Thymus (tissue), 11 donors: Measurements from ENCODE around the gene ZFAND2B. TPM values are rescaled to one million over a fixed set of nuclear protein-coding genes. Genes with fewer than 3 reads are reported as not detected.
A peak's percentile ranks its signal among the peaks of the same experiment; 100 is the strongest.

Experiments
- DNase-seq, 9 donors: peaks; one replicate each; pipeline ENCODE4 v3.0.0-alpha.2; 2013; ENCODE audit warnings: low spot score in 9 of 9, low read depth in 6 of 9, missing footprints in 1 of 9
- H3K27ac ChIP-seq, 2 donors: one replicate each; pipeline ENCODE4 v1.5.1; 2013; ENCODE audit warnings: control low read depth in 1 of 2, low read depth in 1 of 2, low read length in 1 of 2, mild to moderate bottlenecking in 1 of 2, moderate library complexity in 1 of 2
- H3K27me3 ChIP-seq, 2 donors: one replicate each; pipeline ENCODE4 v1.5.1; 2013; ENCODE audit warnings: low read length in 1 of 2; ENCODE audit not compliant: control insufficient read depth in 2 of 2, insufficient read depth in 1 of 2
- H3K36me3 ChIP-seq, 2 donors: one replicate each; pipeline ENCODE4 v1.5.1; 2013; ENCODE audit warnings: low read length in 1 of 2, mild to moderate bottlenecking in 1 of 2, moderate library complexity in 1 of 2; ENCODE audit not compliant: control insufficient read depth in 2 of 2, insufficient read depth in 2 of 2
- H3K4me1 ChIP-seq, 2 donors: one replicate each; pipeline ENCODE4 v1.5.1; 2013; ENCODE audit warnings: low read length in 2 of 2; ENCODE audit not compliant: control insufficient read depth in 2 of 2, insufficient read depth in 2 of 2
- H3K4me3 ChIP-seq, 2 donors: one replicate each; pipeline ENCODE4 v1.5.1; 2013; ENCODE audit warnings: low read length in 2 of 2, control low read depth in 1 of 2, mild to moderate bottlenecking in 1 of 2
- H3K9me3 ChIP-seq, 2 donors: one replicate each; pipeline ENCODE4 v1.5.1; 2013; ENCODE audit warnings: low read length in 1 of 2, mild to moderate bottlenecking in 1 of 2; ENCODE audit not compliant: control insufficient read depth in 2 of 2, insufficient read depth in 1 of 2
- WGBS: extraction: QIAGEN DNeasy Blood & Tissue Kit; methylation state at CpG from one replicate; pipeline ENCODE4 v1.1.7; 2013; 5-methylcytosine and 5-hydroxymethylcytosine counted together
- polyA plus RNA-seq: library from polyadenylated mRNA; stranded (reverse); fragments of 200-250 nt; gene quantifications from one replicate; pipeline ENCODE4 v1.2.3, GENCODE V29; 2013
- total RNA-seq: library from RNA; stranded (reverse); fragments of 120-200 nt; gene quantifications from one replicate; pipeline ENCODE4 v1.2.4, GENCODE V29; 2013
- donor health status: healthy.

Gene ZFAND2B
- total and polyA plus RNA-seq, 2 donors = 57.8 to 59.0 TPM

GRCh38 chr2:219215871-219216534, 9.4 kb downstream of the ZFAND2B start:
- Histone ChIP-seq H3K4me3 (no peak overlapping the region), H3K27me3 (peaks cover 0 to 12% of the 10 kb centered on the region in 2 donors), H3K9me3 (peaks cover 0 to 3% of the 10 kb centered on the region in 2 donors), H3K4me1 (peaks cover 18 to 27% of the 10 kb centered on the region in 2 donors), H3K36me3 (peaks cover 22 to 23% of the 10 kb centered on the region in 2 donors), H3K27ac (no peak overlapping the region)
- WGBS = 96% methylated on average over 27 of the region's 27 CpGs
- no peak for DNase-seq

DNA sequence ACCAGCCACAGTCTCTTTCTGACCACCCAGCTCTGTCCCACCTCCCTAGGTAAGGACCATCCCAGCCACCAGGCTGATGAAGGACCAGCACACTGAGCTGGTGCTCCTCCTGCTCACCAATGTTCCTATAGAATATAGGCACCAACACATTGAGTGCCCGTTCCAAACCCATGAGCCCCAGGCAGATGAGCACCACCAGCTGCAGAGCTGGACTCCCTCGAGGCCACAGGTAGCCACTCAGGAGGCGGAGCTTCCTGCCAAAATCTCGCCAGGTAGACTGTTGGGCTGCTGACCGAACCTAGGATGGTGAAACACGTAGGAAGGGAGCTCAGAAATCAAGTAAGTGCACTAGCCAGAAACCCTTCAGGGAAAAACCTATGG, 9.9 kb downstream of the ZFAND2B start:
- Histone ChIP-seq H3K36me3 (peaks cover 26 to 27% of the 10 kb centered on the region in 2 donors), H3K27ac (no peak overlapping the region), H3K4me1 (peaks cover 18 to 23% of the 10 kb centered on the region in 2 donors)

GRCh38 chr2:219218217-219218731, 11.7 kb downstream of the ZFAND2B start:
- H3K4me3 ChIP-seq = peak overlapping the region; percentile 48
- H3K36me3 ChIP-seq = peaks cover 36 to 45% of the 10 kb centered on the region in 2 donors
- H3K4me1 ChIP-seq = peaks cover 18 to 23% of the 10 kb centered on the region in 2 donors
- peaks cover 0 to 3% of the 10 kb centered on the region in 2 donors for H3K9me3 ChIP-seq
- H3K27ac ChIP-seq = peak overlapping the region; percentile 64 to 73
- 1% methylated on average over 37 of the region's 37 CpGs for WGBS
- DNase-seq = peak in 1 of 9 donors; percentile 6
- H3K27me3 ChIP-seq = peaks cover 0 to 12% of the 10 kb centered on the region in 2 donors

More for the DNA sequence above, 9.9 kb downstream of the ZFAND2B start:
- no peak for DNase-seq
- Histone ChIP-seq H3K4me3 (no peak overlapping the region), H3K27me3 (peaks cover 0 to 12% of the 10 kb centered on the region in 2 donors), H3K9me3 (peaks cover 0 to 3% of the 10 kb centered on the region in 2 donors)
- 94% methylated on average over 6 of the region's 6 CpGs for WGBS

DNA sequence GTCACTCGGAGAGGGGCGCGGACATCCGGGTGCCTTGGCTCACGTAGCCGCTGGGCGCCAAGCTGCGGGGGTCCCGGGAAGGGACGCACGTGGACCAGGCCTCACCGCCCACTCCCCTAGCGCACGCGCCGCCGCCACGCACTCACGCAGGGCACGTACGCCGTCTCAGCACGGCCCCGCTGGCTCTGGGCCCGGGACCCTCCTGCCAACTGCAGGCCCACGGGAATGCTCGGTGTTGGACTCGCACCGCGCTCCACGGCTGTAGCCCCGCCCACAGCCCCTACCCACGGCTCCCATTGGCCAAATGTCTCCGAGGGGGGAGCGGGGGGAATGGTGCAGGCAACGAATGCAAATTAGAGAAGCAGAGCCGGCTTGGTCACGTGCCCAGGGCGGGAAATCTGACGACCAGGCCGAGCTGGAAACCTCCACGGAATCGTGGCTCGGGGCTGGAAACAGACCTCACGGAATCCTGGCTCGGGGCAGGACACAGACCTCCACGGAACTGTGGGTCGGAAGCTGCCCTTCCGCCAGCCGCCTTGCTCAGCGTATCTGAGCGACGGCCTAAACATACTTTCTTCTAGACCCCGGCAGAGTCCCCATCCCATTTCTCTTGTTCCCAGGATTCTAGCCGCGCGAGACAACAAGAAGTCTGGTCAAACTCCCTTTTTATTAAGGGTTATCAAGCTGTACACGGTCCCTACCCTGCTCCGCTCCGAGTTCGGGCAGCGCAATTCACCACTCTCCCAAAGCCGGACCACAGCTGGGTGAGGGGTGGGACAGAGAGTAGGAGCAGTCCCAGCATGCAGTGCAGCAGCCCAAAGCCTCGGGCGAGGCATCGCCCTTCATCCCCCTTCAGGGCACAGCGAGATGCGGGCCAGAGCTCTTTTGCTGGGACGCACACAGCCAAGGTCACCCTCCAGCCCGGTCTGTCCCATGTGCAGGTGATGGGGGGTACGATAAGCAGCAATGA, 12.4 kb downstream of the ZFAND2B start, which contains the start of gene ABCB6:
ABCB6 (minus strand) TSS at position 227 of the 970 bp plus-strand sequence. CDS start 285 bp downstream, outside the sequence.
- peaks cover 18 to 23% of the 10 kb centered on the region in 2 donors for H3K4me1 ChIP-seq
- peaks cover 0 to 3% of the 10 kb centered on the region in 2 donors for H3K9me3 ChIP-seq
- H3K4me3 ChIP-seq = peak within 1 kb of the TSS; percentile 48
- peak; percentile 59 to 92 (median 78) for DNase-seq
- 22% methylated on average over 71 of the region's 71 CpGs for WGBS
- peaks cover 43 to 52% of the 10 kb centered on the region in 2 donors for H3K36me3 ChIP-seq
- peaks cover 0 to 12% of the 10 kb centered on the region in 2 donors for H3K27me3 ChIP-seq
- peak within 1 kb of the TSS; percentile 64 to 73 for H3K27ac ChIP-seq

GRCh38 chr2:219219784-219220532, 13.4 kb downstream of the ZFAND2B start:
- Histone ChIP-seq H3K4me3 (no peak overlapping the region), H3K4me1 (peaks cover 18 to 23% of the 10 kb centered on the region in 2 donors), H3K36me3 (peaks cover 53 to 54% of the 10 kb centered on the region in 2 donors), H3K9me3 (peaks cover 0 to 3% of the 10 kb centered on the region in 2 donors), H3K27ac (no peak overlapping the region), H3K27me3 (peaks cover 0 to 12% of the 10 kb centered on the region in 2 donors)
- DNase-seq = no peak
- 97% methylated on average over 18 of the region's 18 CpGs for WGBS

GRCh38 chr2:219220652-219221402, 14.2 kb downstream of the ZFAND2B start:
- H3K36me3 ChIP-seq = peaks cover 61 to 62% of the 10 kb centered on the region in 2 donors
- H3K27ac ChIP-seq = no peak overlapping the region
- H3K27me3 ChIP-seq = peaks cover 0 to 12% of the 10 kb centered on the region in 2 donors
- no peak for DNase-seq
- H3K9me3 ChIP-seq = peaks cover 0 to 3% of the 10 kb centered on the region in 2 donors
- no peak overlapping the region for H3K4me3 ChIP-seq
- peaks cover 18 to 23% of the 10 kb centered on the region in 2 donors for H3K4me1 ChIP-seq
- WGBS = 98% methylated on average over 19 of the region's 19 CpGs

DNA sequence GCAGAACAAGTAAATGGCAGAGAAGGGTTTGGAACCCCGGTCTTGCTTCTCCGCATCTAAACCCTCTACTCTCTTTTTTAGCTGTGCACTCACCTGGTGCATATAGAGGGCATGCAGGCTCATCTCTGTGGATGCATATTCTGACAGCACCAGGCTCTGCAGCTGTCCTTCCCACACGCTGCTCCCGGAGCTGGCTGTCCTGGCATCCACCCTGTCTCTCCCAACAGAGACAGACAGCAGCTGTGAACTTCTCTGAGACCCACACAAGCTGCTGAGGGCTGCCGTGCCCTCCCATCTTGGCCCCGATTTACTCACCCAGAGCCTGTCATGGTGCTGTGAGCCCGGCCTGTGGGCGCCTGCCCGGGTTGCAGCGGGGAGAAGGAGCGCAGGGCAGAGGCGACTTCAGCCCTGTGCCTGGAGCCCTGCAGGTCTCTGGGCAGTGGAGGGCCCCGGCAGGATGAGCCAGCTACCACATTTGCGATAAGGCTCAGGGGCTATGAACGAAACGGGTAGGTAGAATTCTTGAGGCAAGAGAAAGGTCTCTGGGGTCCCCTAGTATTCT, 15.5 kb downstream of the ZFAND2B start:
- no peak for DNase-seq
- H3K27me3 ChIP-seq = peaks cover 0 to 10% of the 10 kb centered on the region in 2 donors
- H3K4me3 ChIP-seq = no peak overlapping the region
- peaks cover 18 to 23% of the 10 kb centered on the region in 2 donors for H3K4me1 ChIP-seq
- WGBS = 98% methylated on average over 16 of the region's 16 CpGs
- peaks cover 0 to 3% of the 10 kb centered on the region in 2 donors for H3K9me3 ChIP-seq
- H3K27ac ChIP-seq = no peak overlapping the region
- peaks cover 69% of the 10 kb centered on the region in 2 donors for H3K36me3 ChIP-seq
